Endometrial microvascular endothelial cells (primary cell): Measurements from ENCODE around the gene UPK1B. TPM values are rescaled to one million over a fixed set of nuclear protein-coding genes. Genes with fewer than 3 reads are reported as not detected.

Source experiments
- in situ Hi-C: cut with HindIII; loops from 2 replicates; pipeline ENCODE4 v1.10.0; 2017; ENCODE audit warnings: low sequenced_read_pairs, low pct_unique_long_range_greater_than_20kb; ENCODE audit errors: inconsistent ontology term
- total RNA-seq: library from RNA; depleted of rRNA; stranded (reverse); fragments of >200 nt; gene quantifications from one replicate; pipeline ENCODE4 v1.2.3, GENCODE V29; 2015; ENCODE audit errors: inconsistent ontology term

The UPK1B gene
- total RNA-seq, 1 donor from 2014 or later, result not detected

GRCh38 chr3:119219069-119219468 lies 45.7 kb downstream of the UPK1B start:
- in situ Hi-C loops, result no loop called here

- in situ Hi-C loops, result no loop called here
Observed at GRCh38 chr3:119220198-119220597, 46.8 kb downstream of the UPK1B start.

GRCh38 chr3:119220970-119221667 lies 47.7 kb downstream of the UPK1B start:
- in situ Hi-C loops, result no loop called here

DNA sequence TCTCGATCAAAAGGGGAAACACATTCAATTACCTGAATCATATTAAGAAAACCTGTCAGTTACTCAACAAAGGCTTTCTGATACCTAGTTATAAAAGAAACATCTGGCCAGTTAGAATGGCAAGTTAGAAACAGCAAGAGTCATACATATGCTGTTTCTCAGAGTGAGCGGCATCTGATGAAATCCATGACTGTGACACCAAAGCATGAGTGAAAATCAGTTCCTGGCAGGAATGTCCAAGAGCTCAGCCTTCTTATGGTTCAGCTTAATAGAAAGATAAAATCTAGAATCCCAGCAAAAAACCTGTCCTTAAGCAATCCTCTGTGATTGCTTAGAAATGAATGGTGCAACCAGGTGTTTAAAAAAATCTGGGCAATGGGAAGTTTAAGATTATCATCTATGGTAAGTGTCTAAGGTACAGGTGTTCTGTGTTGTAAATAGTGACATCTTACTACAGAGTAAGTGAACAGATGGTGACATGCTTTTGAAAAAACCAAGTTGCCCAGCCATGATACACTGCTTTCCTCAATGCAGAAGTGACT lies 48.5 kb downstream of the UPK1B start:
- in situ Hi-C loops, result no loop called here

DNA sequence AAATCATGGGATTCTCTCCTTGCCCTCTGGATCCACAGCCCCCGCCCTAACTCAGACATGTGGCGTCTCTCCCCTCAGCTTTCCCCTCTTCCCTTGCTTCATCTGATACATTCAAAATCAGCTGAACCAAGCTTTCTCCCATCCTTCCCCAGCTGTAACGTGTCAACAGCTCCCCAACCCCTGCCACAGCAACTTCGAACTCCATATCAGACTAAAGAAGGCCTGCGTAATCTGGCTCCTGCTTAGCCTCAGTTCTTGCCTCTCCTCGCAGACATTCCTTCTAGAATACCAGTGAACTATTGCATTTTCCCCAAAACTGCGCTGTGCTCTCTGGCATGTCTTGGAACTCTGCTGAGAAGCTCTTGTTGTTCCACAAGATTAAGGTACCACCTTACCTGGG lies 49.0 kb downstream of the UPK1B start:
- in situ Hi-C loops, result no loop called here

- in situ Hi-C loops, result no loop called here
Observed at GRCh38 chr3:119223511-119223910, 50.1 kb downstream of the UPK1B start.

DNA sequence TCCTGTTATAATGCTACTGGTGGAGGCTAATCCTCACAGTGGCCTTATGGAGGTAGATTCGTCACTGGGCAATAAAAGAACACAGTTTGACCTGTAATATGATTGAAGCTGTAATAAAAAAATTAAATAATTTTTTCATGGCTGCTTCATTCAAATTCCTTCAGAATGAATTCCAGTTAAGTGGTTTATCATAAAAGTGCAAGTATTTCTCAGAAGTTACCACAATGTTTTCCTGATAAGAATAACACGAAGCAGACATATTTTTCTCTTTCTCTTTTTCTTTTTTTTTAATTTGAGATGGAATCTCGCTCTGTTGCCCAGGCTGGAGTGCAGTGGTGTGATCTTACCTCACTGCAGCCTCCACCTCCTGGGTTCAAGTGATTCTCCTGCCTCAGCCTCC lies 51.7 kb downstream of the UPK1B start:
- in situ Hi-C loops, result no loop called here

DNA sequence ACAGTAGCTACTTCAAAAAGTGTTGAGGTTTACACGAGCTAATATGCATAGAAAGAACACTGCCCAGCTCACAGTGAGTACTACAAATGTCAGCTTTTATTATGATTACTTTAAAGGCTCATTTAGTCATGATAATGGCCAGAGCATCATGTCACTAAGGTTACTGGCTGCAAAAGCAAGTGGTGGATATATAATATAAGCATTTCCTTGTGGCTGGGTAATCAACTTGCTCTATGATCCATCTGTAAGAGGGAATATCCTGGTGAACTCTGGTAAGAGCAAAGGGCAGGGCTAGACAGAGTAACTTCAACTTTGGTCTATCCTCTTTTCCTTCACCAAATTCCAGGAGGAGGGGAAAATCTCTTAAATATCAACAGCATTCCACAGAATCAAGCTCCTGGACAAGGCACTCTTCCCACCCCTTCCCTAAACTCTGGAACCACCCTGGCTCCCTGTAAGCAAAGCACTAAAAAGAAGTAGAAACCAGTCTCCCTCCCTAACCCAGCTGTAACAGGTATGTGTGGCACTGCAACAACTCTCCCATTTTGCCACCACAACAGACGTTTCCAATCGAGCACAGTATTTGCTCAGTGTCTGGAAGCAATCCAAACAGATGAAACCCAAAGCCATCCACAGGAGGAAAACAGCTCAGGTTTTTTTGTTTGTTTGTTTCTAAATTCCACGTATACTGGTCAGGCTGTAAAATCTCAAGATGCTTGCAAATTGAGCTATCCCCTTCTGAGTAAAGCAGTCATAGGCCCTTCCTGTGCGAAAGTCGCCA lies 53.9 kb downstream of the UPK1B start:
- in situ Hi-C loops, result no loop called here

DNA sequence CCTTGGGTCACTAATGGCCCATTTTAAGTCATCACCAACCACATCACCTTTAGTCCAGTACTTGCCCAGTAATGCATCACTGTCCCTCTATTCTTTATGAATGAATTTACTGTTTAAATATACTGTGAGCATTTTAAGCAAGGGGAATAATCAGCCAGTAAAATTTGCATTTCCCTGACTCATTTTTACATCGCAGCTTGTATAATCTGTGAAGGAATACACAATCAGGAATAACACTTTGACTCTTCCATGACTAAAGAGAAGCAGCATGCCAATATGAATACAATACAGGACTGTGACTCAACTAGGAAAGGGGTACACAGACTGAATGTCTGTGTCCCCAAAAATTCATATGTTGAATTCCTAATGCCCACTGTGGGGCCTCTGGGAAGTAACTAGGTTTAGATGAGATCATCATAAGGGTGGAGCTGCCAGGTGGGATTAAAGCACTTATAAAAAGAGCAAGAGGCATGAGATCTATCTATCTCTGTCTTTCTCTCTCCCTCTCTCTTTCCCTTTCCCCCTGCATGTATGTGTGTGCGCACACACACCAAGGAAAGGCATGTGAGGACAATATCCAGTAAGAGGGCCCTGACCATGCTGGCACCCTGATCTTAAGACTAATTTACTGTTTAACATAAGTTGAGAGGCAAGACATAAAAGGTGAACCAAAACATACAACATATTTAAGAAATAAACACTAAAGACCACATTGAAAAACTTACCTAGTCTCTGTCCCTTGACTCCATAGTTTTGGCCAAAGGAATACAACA lies 55.2 kb downstream of the UPK1B start:
- in situ Hi-C loops, result no loop called here

GRCh38 chr3:119229190-119229589 lies 55.8 kb downstream of the UPK1B start:
- in situ Hi-C loops, result no loop called here

DNA sequence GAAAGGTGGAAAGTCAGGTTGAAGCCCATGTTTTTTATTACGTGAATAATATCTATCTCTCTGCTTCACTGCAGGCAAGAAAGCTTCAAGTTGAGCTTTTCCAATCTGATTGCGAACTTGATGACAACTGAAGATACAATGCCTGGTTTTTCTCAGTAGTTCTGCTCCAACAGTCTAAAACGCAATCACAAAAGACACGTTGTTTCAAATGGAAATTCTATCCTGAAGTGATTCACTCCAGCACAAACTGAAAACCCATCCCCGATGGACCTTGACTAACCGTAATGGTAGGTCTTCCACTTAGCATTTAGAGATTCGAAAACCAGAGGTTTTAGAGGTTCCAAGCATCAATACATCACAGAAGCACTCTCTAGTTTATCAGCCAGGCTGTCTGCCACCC lies 56.7 kb downstream of the UPK1B start:
- in situ Hi-C loops, result no loop called here

- in situ Hi-C loops, result no loop called here
Observed at GRCh38 chr3:119230745-119231144, 57.3 kb downstream of the UPK1B start.

DNA sequence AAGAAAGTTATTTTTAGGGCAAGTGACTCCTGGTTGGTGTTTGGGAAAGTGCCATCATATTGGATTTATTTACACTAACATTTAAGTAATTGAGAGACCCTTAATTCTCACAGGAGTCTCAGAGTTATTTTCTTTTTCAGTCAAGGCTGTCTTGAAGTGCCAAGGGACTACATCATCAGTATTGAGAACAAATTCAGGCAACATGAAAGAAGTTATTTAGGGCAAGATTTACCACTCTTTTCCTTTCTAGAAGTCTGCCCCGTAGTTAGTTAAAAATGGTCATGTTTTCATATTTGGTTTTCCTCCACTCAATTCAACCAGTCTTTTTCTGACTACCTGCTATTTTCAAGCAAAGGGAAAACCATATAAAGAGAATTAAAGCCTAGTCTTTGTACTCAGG lies 61.2 kb downstream of the UPK1B start:
- in situ Hi-C loops, result no loop called here

DNA sequence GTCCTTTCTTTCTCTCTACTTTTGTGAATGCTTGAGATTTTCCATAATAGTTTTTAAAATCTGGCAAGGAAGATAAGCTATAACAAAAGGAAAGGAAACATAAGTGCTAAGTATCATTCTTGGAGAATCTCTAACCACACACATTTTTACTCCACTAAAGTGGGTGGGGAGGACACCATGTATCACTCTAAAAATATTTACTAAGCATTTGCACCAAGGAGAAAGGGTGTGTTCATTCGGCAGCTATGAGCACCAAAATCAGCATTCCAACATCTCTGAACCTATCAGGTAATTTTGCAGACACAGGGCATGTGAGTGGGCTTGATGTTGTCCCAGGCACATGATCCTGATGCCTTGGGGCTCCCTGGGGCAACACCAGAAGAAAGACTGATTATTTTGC lies 61.8 kb downstream of the UPK1B start:
- in situ Hi-C loops, result no loop called here

- in situ Hi-C loops, result no loop called here
Observed at GRCh38 chr3:119236756-119237155, 63.4 kb downstream of the UPK1B start.

DNA sequence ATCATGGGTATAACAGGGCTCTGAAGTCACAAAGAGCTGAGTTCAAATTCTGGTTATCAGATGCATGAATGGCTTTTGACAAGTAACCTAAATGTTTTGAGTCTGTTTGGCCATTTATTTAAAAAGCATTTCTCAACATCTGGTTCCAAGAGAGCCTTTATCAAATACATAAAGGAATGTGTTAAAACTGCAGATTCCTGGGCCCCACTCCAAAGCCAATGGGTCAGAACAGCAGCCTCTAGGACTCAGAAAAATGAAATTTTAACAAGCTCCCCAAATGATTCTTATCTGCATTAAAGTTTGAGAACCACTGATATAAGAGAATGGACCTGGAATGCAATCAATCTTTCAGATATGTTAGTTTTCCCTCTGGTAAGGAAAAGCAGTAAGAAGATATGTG lies 63.9 kb downstream of the UPK1B start:
- in situ Hi-C loops, result no loop called here

- in situ Hi-C loops, result no loop called here
Observed at GRCh38 chr3:119238363-119238762, 65.0 kb downstream of the UPK1B start.

GRCh38 chr3:119239206-119239820 lies 65.9 kb downstream of the UPK1B start:
- in situ Hi-C loops, result no loop called here

DNA sequence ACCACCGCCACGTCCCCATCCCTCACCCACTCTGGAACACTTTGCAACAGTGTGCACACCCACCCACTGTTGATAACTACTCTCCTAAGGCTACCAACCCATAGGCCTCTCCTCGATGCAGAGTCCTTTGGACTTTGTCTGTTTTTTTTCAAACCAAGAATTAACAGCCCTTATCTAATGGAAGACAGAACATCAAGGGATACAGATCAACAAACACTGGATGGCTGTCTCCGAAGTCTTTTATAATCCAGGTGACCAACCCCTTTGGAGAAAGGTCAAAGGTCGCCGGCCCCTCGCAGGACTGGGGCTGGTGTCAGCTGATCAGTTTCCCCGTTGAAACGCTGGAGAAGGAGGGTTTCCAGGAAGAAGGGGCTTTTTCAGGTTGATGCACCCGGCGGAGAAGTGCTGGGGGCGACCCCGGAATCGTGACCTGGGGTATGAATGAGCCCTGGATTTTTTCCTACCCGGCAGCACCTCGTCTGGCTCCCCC lies 66.7 kb downstream of the UPK1B start:
- in situ Hi-C loops, result no loop called here
